ENCODE results near the gene THOC2. TPM values are rescaled to one million over a fixed set of nuclear protein-coding genes. Genes with fewer than 3 reads are reported as not detected.
"Not testable (repeated sequence)": the region's sequence is repeated elsewhere in the genome, so short reads cannot be mapped to it uniquely, and the experiment has no call there.

Gene THOC2
- total and polyA plus RNA-seq, 2 donors from 2014 or later = 18.8 to 66.6 TPM

DNA sequence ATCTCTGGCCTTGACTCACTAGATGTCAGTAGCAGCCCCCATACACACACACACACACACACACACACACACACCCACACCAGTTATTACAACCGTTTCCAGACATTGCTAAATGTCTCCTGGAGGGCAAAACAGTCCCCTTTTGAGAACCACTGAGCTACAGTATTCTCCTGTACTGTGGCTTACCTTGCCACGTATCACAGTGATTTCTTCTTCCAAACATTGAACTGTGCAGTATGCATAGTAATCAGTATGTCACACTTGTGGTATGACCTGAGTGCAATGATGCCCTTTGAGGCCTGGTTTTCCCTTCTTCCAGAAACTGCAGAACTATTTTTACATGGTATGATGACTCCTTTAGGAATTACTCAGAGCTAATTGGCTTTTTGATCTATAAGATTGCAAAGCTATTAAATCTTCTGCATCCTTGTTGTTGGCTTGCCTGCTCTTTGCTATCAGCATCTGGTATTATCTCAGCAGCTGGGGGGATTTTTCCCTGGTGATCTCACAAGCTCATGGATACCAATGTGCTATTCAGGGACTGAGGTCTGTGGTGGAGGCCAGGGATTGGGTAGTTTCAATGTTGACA, 3.6 kb upstream of the THOC2 start:
- no peak for DNase-seq
- no peak for FAIRE-seq
- H3K27me3 ChIP-seq (ENCODE audit: control insufficient read depth, insufficient read depth, low read length) = no peaks in the 10 kb centered on the region
- H3K4me1 ChIP-seq (ENCODE audit: control insufficient read depth in 2 of 3, insufficient read depth in 2 of 3, low read depth in 1 of 3, low read length in 3 of 3) = no peaks in the 10 kb centered on the region
- intact Hi-C loops (cut with DNase I) = no loop called here
- no peaks in the 10 kb centered on the region for H3K36me3 ChIP-seq (ENCODE audit: control insufficient read depth in 2 of 3, insufficient read depth in 3 of 3, low read length in 3 of 3)
- no peaks in the 10 kb centered on the region for H3K9me3 ChIP-seq (ENCODE audit: control insufficient read depth in 2 of 3, insufficient read depth in 1 of 3, low read length in 3 of 3)
- TF ChIP-seq, protein P1, sequence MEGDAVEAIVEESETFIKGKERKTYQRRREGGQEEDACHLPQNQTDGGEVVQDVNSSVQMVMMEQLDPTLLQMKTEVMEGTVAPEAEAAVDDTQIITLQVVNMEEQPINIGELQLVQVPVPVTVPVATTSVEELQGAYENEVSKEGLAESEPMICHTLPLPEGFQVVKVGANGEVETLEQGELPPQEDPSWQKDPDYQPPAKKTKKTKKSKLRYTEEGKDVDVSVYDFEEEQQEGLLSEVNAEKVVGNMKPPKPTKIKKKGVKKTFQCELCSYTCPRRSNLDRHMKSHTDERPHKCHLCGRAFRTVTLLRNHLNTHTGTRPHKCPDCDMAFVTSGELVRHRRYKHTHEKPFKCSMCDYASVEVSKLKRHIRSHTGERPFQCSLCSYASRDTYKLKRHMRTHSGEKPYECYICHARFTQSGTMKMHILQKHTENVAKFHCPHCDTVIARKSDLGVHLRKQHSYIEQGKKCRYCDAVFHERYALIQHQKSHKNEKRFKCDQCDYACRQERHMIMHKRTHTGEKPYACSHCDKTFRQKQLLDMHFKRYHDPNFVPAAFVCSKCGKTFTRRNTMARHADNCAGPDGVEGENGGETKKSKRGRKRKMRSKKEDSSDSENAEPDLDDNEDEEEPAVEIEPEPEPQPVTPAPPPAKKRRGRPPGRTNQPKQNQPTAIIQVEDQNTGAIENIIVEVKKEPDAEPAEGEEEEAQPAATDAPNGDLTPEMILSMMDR (IDR thresholded peaks at IDR 0.05; ENCODE audit: borderline replicate concordance, extremely low read depth, insufficient read depth) = no peak
- H3K4me3 ChIP-seq (ENCODE audit: low read length in 3 of 3) = no peak overlapping the region
- H3K9ac ChIP-seq (ENCODE audit: low read length in 3 of 3) = no peak overlapping the region
- no peak overlapping the region for H3K27ac ChIP-seq (ENCODE audit: low read depth in 2 of 2, low read length in 2 of 2)

DNA sequence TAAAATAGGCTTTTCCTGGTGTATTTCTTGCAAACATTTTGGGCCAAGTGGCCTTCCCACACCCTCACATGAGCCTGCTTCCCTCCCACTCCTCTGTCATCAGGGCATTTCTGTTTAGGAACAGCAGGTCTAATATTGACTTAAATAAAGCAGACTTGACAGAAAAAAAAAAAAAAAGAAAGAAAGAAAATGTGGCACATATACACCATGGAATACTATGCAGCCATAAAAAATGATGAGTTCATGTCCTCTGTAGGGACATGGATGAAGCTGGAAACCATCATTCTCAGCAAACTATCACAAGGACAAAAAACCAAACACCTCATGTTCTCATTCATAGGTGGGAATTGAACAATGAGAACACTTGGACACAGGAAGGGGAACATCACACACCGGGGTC, 2.3 kb upstream of the THOC2 start:
- H3K4me3 ChIP-seq (ENCODE audit: low read length in 3 of 3); H3K4me1 ChIP-seq (ENCODE audit: control insufficient read depth in 2 of 3, insufficient read depth in 2 of 3, low read depth in 1 of 3, low read length in 3 of 3); H3K36me3 ChIP-seq (ENCODE audit: control insufficient read depth in 2 of 3, insufficient read depth in 3 of 3, low read length in 3 of 3); DNase-seq; FAIRE-seq; intact Hi-C loops (cut with DNase I); H3K27ac ChIP-seq (ENCODE audit: low read depth in 2 of 2, low read length in 2 of 2); H3K27me3 ChIP-seq (ENCODE audit: control insufficient read depth, insufficient read depth, low read length); H3K9me3 ChIP-seq (ENCODE audit: control insufficient read depth in 2 of 3, insufficient read depth in 1 of 3, low read length in 3 of 3); H3K9ac ChIP-seq (ENCODE audit: low read length in 3 of 3): not testable (repeated sequence)

DNA sequence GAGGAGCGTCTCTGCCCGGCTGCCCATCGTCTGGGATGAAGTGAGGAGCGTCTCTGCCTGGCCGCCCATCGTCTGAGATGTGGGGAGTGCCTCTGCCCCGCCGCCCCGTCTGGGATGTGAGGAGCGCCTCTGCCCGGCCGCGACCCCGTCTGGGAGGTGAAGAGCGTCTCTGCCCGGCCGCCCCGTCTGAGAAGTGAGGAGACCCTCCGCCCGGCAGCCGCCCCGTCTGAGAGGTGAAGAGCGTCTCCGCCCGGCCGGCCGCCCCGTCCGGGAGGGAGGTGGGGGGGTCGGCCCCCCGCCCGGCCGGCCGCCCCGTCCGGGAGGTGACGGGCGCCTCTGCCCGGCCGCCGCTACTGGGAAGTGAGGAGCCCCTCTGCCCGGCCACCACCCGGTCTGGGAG, 1.2 kb upstream of the THOC2 start:
- H3K27me3 ChIP-seq (ENCODE audit: control insufficient read depth, insufficient read depth, low read length); intact Hi-C loops (cut with DNase I); H3K36me3 ChIP-seq (ENCODE audit: control insufficient read depth in 2 of 3, insufficient read depth in 3 of 3, low read length in 3 of 3); H3K27ac ChIP-seq (ENCODE audit: low read depth in 2 of 2, low read length in 2 of 2); H3K4me3 ChIP-seq (ENCODE audit: low read length in 3 of 3); FAIRE-seq; DNase-seq; H3K9me3 ChIP-seq (ENCODE audit: control insufficient read depth in 2 of 3, insufficient read depth in 1 of 3, low read length in 3 of 3); H3K4me1 ChIP-seq (ENCODE audit: control insufficient read depth in 2 of 3, insufficient read depth in 2 of 3, low read depth in 1 of 3, low read length in 3 of 3); H3K9ac ChIP-seq (ENCODE audit: low read length in 3 of 3): not testable (repeated sequence)

DNA sequence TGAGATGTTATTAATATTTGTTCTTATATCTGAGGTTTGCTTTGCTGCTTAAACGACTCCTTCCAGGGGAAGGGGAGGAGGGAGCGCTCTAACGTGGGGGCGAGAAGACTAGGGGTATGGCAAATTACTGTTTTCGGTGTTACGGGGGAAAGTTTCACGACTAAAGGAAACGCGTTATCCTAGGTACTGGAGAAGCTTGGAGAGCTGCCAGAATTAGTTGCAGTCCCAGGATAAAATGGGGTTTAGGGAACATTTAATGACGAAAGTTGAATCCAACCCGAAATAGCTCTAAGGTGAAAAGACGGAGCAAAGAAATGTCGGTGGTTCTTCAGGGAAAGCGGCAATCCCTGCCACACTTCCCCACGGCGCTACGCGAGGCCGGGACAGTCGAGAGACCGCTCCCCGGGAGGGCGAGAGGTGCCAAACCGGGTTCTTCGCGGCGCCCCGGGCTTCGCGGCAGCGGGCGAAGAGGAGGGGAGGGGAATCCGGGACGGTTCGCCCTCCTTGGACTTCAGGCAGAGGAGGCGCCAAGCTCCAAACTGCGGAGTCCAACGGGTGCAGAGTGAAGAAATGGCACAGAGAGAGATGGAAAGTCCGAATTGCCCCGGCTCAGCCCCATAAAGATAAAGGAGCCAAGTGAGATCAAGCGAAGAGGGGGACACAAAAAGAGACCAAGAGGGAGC, 724 bp downstream of the THOC2 start:
- Histone ChIP-seq H3K4me3 (ENCODE audit: low read length in 3 of 3) (peak overlapping the region; percentile 81 to 85 (median 81)), H3K9ac (ENCODE audit: low read length in 3 of 3) (peak overlapping the region; percentile 55 to 77 (median 74)), H3K9me3 (ENCODE audit: control insufficient read depth in 2 of 3, insufficient read depth in 1 of 3, low read length in 3 of 3) (no peaks in the 10 kb centered on the region), H3K4me1 (ENCODE audit: control insufficient read depth in 2 of 3, insufficient read depth in 2 of 3, low read depth in 1 of 3, low read length in 3 of 3) (no peaks in the 10 kb centered on the region), H3K36me3 (ENCODE audit: control insufficient read depth in 2 of 3, insufficient read depth in 3 of 3, low read length in 3 of 3) (no peaks in the 10 kb centered on the region), H3K27ac (ENCODE audit: low read depth in 2 of 2, low read length in 2 of 2) (peak overlapping the region; percentile 88), H3K27me3 (ENCODE audit: control insufficient read depth, insufficient read depth, low read length) (no peaks in the 10 kb centered on the region)
- intact Hi-C loops (cut with DNase I) = no loop called here
- TF ChIP-seq, protein P1 (IDR thresholded peaks at IDR 0.05; ENCODE audit: borderline replicate concordance, extremely low read depth, insufficient read depth) = no peak
- DNase-seq (peak; percentile 16 to 74 (median 37)), FAIRE-seq (no peak)
